SK-N-SH treated with all-trans-retinoic acid at 6 μM for 48 hours (cell line): ENCODE results near the gene PTPRN2.

ENCODE experiments used
- ARNTL ChIP-seq: fragments of 450-650 bp; formaldehyde crosslinking; IDR thresholded peaks from 2 replicates; pipeline ENCODE4 v1.5.0; 2020; ENCODE audit warnings: low read depth, mild to moderate bottlenecking, moderate library complexity, borderline replicate concordance
- CSDC2 ChIP-seq: fragments of 250-450 bp; sonication (Bioruptor Pico); IDR thresholded peaks from 2 replicates; pipeline ENCODE4 v1.5.0; 2020; ENCODE audit warnings: mild to moderate bottlenecking, moderate library complexity
- PPARA ChIP-seq: fragments of 250-450 bp; sonication (Bioruptor Pico); IDR thresholded peaks from 2 replicates; pipeline ENCODE4 v1.5.0; 2020; ENCODE audit warnings: mild to moderate bottlenecking, borderline replicate concordance
- RARB ChIP-seq: fragments of 250-450 bp; sonication (Bioruptor Pico); IDR thresholded peaks from 2 replicates; pipeline ENCODE4 v1.8.0; 2021; ENCODE audit warnings: mild to moderate bottlenecking, moderate library complexity
- SNAI2 ChIP-seq: fragments of 250-450 bp; sonication (Bioruptor Pico); IDR thresholded peaks from 2 replicates; pipeline ENCODE4 v1.5.0; 2020; ENCODE audit warnings: mild to moderate bottlenecking, moderate library complexity
- TCF4 ChIP-seq: fragments of 250-450 bp; sonication (Bioruptor Pico); IDR thresholded peaks from 2 replicates; pipeline ENCODE4 v1.8.0; 2021; ENCODE audit warnings: mild to moderate bottlenecking, moderate library complexity, borderline replicate concordance
- ZFP3 ChIP-seq: fragments of 250-450 bp; sonication (Bioruptor Pico); IDR thresholded peaks from 2 replicates; pipeline ENCODE4 v1.5.0; 2020; ENCODE audit warnings: mild to moderate bottlenecking, moderate library complexity
- ZFP30 ChIP-seq: fragments of 450-650 bp; formaldehyde crosslinking; IDR thresholded peaks from 2 replicates; pipeline ENCODE4 v1.5.0; 2022; ENCODE audit warnings: mild to moderate bottlenecking, moderate library complexity
- ZNF565 ChIP-seq: fragments of 450-650 bp; formaldehyde crosslinking; conservative IDR thresholded peaks from 2 replicates; pipeline ENCODE4 v1.5.0; 2020; ENCODE audit warnings: low read depth, mild to moderate bottlenecking, moderate library complexity
- TF ChIP-seq, protein P1 (sequence below): fragments of 250-450 bp; sonication (Bioruptor Pico); IDR thresholded peaks from 2 replicates; pipeline ENCODE4 v1.5.1; 2020; ENCODE audit warnings: low read depth, mild to moderate bottlenecking, moderate library complexity
- TF ChIP-seq, protein P2 (sequence below): fragments of 250-450 bp; sonication (Bioruptor Pico); IDR thresholded peaks from 2 replicates; pipeline ENCODE4 v1.8.0; 2020; ENCODE audit warnings: mild to moderate bottlenecking, moderate library complexity, borderline replicate concordance
- TF ChIP-seq, protein P3 (sequence below): fragments of 250-450 bp; sonication (Bioruptor Pico); IDR thresholded peaks from 2 replicates; pipeline ENCODE4 v1.5.0; 2020; ENCODE audit warnings: mild to moderate bottlenecking, moderate library complexity

- no peak for TF ChIP-seq ZFP3 (CRISPR knock-in tag)
- TF ChIP-seq ZNF565 (CRISPR knock-in tag), result no peak
- no peak for TF ChIP-seq ZFP30 (CRISPR knock-in tag)
- no peak for TF ChIP-seq ARNTL (CRISPR knock-in tag)
- no peak for TF ChIP-seq PPARA (CRISPR knock-in tag)
- TF ChIP-seq, protein P1, sequence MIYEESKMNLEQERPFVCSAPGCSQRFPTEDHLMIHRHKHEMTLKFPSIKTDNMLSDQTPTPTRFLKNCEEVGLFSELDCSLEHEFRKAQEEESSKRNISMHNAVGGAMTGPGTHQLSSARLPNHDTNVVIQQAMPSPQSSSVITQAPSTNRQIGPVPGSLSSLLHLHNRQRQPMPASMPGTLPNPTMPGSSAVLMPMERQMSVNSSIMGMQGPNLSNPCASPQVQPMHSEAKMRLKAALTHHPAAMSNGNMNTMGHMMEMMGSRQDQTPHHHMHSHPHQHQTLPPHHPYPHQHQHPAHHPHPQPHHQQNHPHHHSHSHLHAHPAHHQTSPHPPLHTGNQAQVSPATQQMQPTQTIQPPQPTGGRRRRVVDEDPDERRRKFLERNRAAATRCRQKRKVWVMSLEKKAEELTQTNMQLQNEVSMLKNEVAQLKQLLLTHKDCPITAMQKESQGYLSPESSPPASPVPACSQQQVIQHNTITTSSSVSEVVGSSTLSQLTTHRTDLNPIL, result no peak
- TF ChIP-seq, protein P2, sequence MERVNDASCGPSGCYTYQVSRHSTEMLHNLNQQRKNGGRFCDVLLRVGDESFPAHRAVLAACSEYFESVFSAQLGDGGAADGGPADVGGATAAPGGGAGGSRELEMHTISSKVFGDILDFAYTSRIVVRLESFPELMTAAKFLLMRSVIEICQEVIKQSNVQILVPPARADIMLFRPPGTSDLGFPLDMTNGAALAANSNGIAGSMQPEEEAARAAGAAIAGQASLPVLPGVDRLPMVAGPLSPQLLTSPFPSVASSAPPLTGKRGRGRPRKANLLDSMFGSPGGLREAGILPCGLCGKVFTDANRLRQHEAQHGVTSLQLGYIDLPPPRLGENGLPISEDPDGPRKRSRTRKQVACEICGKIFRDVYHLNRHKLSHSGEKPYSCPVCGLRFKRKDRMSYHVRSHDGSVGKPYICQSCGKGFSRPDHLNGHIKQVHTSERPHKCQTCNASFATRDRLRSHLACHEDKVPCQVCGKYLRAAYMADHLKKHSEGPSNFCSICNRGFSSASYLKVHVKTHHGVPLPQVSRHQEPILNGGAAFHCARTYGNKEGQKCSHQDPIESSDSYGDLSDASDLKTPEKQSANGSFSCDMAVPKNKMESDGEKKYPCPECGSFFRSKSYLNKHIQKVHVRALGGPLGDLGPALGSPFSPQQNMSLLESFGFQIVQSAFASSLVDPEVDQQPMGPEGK (CRISPR knock-in tag), result no peak
- no peak for TF ChIP-seq SNAI2 (CRISPR knock-in tag)
- no peak for TF ChIP-seq RARB (CRISPR knock-in tag)
- no peak for TF ChIP-seq CSDC2 (CRISPR knock-in tag)
- TF ChIP-seq, protein P3, sequence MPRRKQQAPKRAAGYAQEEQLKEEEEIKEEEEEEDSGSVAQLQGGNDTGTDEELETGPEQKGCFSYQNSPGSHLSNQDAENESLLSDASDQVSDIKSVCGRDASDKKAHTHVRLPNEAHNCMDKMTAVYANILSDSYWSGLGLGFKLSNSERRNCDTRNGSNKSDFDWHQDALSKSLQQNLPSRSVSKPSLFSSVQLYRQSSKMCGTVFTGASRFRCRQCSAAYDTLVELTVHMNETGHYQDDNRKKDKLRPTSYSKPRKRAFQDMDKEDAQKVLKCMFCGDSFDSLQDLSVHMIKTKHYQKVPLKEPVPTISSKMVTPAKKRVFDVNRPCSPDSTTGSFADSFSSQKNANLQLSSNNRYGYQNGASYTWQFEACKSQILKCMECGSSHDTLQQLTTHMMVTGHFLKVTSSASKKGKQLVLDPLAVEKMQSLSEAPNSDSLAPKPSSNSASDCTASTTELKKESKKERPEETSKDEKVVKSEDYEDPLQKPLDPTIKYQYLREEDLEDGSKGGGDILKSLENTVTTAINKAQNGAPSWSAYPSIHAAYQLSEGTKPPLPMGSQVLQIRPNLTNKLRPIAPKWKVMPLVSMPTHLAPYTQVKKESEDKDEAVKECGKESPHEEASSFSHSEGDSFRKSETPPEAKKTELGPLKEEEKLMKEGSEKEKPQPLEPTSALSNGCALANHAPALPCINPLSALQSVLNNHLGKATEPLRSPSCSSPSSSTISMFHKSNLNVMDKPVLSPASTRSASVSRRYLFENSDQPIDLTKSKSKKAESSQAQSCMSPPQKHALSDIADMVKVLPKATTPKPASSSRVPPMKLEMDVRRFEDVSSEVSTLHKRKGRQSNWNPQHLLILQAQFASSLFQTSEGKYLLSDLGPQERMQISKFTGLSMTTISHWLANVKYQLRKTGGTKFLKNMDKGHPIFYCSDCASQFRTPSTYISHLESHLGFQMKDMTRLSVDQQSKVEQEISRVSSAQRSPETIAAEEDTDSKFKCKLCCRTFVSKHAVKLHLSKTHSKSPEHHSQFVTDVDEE (CRISPR knock-in tag), result no peak
- TF ChIP-seq TCF4 (CRISPR knock-in tag), result no peak
Measured at GRCh38 chr7:158606671-158607424, 19.2 kb upstream of the PTPRN2 start.
